NCI-H2171 treated with DMSO at 0.1 percent for 48 hours (cell line): ENCODE data around the gene CFAP65.

Experiments used
- DNase-seq: peaks from one replicate; lab custom pipeline; 2025; lab: John Stamatoyannopoulos, UW

The CFAP65 gene

DNA sequence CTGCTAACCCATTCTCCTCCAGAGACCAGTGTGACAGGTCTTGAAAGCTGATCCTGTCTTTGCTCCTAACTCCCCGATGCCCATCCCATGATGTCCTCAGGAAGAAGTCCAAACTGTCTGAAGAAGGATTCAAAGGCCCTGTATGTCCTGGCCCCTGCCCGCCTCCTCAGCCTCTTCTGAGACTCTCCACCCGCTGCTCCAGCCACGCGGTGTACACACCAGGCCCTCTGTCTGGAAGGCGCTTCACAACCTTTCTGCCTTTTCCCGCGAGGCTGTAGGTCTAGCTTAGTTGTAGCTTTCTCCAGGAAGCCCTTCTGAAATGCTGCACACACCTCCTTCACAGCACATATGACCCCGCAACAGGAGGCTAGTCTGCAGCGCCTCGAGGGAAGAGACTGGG, 24.6 kb downstream of the CFAP65 start:
- no peak for DNase-seq

DNA sequence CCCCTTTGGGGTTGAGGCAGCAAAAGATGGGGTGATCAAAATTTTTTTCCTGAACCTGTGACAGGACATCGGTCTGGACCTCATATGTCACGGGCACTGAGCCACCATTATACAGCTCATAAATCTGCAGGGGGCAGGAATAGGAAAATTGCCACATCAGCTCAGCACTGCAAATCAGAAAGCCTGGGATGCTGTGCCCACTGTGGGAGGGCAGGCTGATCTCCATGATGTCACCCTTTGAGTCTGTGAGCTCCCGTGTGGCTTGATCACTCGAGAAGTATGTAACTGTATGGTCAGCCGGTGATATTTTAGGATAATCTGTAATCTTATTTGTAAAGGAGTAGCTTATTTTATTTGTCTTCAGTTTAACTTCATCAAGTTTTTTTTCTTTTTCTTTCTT, 30.4 kb downstream of the CFAP65 start:
- DNase-seq, result no peak

DNA sequence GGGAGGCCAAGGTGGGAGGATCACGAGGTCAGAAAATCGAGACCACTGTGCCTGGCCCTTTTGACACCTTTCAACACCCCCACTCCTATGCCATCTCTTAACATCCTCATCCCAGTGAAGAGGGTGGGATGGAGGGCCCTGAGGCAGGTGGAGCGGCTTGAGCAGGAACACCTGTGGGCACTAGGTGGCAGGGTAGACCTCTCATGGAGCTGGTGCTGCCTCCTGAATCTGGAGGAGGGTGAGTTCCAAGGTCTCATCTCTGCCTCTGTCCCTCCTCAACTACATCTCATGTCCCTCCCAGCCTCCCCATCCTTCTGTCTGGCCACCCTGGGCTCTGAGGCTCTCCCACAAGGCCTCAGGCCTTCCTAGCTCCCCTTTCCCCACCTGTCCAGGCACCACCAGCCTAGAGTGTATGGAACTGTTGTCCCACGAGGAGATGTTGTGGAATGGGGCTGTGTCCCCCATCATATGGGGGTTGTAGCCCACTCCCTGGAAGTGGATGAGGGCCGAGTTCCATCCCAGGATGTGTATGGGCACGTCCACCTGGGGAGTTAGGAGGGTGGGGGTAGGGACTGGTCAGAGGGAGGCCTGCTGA, 31.1 kb downstream of the CFAP65 start:
- peak; percentile 34 for DNase-seq

DNA sequence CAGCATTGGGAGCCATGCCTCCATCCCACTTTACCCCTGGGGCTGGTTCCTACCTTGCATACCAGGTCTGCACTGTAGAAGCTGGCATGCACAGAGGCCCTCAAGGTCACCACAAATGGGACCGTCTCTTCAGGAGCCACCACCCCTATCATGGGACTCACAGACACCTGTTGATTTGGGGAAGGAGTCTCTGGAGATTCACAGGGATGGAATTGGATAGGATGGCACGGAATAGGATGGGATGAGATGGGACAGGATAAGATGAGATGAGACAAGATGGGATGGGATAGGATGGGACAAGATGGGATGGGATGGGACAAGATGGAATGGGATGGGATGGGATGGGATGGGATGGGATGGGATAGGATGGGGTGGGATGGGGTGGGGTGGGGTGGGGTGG, 32.0 kb downstream of the CFAP65 start:
- no peak for DNase-seq

DNA sequence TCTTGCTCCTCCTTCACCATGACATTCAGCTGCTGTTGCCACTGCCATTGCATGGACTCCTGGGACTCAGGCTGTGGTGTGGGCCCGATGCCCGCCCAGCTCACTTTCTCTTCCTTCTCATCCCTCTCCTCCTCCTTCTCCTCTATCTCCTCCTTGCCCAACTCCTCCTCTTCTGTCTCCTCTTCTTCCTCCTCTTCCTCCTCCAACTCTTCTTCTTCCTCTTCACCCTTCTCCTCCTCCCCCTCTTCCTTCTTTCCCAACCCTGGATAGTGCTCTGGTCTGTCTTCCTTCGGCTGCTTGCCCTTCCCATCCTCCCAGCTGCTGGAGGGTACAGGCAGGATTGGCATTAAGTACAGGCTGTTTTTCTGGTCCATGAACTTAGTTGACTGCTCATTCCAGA, 37.3 kb downstream of the CFAP65 start:
- DNase-seq, result no peak

DNA sequence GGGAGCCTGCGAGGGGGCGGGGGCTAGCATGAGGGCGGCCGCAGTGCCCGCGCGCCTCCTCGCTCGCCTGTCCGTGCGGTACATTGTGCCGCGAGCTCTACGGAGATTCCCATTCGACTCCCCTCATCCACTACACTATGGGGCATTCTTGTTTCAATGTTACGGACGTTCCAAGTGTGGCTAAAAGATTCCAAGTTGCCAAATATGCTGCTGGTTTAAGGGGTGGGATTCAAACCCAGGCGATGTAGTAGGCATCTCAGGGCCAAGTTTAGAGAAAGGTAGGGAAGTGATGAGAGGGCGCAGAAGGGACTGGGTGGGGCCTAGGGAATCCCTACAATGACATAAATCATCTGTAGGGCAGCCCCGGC, 38.1 kb downstream of the CFAP65 start:
- no peak for DNase-seq

DNA sequence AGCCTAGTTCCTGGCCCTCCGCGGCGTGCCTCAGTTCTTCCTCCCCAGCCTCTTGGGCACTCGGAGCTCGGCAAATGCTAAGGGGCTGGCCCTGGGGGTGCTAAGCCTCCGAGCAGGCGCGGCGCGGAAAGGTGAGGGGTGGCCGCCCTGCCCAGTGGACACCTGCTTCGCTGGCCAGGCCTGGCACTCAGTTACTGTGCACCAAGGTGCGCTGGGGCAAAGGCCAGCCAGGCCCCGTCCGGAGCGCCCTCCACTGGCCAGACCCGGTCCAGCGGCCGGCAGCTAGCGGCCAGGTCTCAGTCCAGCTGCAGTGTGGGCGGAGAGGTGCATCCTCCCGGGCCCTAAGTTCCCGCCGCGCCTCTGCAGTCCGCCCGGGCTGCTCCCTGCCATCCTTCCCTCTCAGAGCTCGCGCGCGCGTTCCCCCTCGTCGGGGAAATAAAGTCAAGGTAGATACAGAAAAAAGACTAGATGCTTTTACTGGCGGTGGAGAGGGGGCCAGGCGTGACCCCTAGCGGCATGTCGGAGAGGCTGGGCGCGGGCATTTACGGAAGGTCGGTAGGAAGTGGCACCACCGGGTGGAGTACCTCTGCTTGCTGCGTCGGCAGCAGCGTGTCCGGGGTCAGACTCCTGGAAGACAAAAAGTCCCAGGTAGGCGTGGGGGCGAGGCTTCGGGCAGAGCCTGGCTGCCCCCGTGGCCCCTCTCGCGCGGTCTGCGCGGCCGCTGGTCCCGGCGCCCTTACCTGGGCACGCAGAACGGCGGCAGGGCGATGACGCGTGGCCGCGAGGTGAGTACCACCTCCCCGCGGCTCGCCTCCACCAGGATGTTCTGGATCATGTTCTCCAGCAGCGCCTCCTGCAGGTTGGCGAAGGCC, 38.7 kb downstream of the CFAP65 start:
- peak; percentile 25 for DNase-seq

DNA sequence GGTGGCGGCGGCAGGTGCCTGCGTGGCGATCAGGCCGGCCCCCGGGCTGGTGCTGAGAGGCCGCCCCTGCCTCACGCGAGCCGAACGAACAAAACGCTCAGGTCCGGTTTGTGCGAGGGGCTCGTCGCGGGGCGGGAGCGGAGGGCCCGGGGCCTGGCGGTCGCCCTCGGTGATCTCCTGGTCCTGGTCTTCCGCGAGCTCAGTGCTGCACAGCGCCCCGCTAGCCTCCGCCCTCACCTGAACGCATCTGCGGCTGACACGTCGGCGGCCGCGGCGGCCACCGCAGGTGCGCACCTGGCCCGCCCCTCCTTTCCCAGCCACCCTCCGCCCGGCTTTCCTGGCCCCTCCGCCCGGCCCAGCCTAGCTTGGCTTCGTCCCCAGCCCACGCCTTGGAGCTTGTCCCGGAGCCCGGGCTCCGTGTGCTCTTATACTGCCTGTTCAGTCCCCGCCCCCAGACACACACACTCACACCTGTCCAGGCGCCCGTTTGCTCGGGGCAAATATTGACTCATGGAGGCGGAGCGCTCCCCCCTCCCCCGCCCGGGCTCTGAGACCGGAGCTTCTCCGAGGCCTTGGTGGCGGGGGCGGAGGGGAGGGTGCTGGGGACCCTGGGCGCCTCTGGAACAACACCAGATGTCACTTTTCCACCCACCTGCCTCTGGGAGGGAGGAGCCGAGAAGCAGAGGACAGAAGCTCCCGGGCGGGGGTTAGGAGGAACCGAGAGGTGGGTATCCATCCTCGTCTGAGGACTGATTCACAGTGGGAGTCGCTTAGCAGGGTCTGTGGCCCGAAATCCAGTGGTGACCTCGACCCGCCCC, 39.5 kb downstream of the CFAP65 start:
- DNase-seq, result peak; percentile 98

DNA sequence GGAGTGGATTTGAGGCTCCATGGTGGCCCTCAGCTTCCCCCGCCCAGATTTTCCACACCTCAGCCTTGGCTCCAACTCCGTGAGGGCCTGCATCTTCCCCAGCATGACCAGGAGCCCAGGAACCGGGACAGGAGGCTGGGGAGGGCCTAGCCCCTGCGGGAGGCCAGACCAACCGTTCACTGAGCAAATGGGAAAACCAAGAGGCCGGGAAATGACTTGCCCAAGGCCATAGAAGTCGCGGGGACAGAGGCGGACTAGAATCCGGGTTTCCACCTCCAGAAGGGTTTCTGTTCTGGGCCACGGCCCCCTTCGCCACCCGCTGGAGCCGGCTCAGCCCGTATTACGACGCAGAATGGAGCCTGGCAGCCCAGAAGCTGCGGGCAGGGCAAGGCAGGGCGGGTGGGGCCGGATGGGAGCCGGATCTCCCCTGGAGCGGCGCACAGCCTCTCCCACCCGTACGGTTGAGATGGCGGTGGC, 40.2 kb downstream of the CFAP65 start:
- DNase-seq, result no peak

DNA sequence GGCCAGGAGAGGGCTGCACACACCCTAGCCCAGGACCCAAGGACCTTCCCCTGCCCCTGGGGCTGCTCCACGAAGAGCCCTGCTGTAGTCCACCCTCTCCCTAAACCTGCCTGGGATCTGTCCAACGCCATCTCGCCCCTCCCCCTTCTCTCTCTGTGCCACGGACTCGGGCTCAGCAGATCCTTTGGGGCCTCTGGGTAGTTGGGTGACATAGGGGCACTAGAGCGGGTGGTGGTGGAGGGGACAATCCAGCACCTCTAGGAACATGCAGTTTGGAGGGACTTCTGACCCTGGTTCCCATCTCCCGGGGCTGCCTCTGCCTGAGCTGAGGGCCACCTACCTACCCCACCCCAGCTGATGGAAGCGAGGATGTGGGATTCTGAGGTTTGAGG, 40.8 kb downstream of the CFAP65 start:
- DNase-seq, result peak; percentile 43

DNA sequence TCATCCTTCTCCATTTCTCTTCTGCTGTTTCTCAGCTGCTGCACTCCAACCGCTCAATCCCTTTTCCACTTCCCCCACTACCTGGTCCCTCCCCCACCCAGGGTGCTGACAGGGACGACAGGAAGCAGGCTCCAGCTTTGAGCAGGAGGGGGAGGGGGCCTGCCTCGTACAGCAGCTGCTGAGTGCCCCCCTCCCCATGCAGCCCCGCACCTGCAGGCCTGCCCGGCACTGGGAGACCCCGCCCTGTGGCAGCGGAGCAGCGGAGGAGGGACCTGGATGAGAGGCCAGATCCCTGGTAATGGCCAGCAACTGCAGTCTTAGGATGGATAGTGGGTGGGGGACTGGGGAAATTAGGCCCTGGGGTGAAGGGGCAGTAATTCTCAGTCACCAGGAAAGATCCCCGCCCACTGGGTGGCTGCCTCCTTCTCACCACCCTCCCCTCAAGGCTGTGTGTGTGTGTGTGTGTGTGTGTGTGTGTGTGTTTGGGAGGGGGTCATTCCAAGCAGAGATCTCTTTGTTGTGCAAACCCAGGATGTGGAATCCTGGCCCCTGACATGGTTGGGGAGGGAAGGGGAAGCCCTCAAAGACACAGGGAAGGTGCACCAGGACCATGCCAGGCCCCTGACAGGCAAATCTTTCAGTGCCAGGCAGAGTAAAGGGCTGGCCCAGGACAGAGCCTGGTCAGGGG, 41.3 kb downstream of the CFAP65 start:
- peak; percentile 87 for DNase-seq

DNA sequence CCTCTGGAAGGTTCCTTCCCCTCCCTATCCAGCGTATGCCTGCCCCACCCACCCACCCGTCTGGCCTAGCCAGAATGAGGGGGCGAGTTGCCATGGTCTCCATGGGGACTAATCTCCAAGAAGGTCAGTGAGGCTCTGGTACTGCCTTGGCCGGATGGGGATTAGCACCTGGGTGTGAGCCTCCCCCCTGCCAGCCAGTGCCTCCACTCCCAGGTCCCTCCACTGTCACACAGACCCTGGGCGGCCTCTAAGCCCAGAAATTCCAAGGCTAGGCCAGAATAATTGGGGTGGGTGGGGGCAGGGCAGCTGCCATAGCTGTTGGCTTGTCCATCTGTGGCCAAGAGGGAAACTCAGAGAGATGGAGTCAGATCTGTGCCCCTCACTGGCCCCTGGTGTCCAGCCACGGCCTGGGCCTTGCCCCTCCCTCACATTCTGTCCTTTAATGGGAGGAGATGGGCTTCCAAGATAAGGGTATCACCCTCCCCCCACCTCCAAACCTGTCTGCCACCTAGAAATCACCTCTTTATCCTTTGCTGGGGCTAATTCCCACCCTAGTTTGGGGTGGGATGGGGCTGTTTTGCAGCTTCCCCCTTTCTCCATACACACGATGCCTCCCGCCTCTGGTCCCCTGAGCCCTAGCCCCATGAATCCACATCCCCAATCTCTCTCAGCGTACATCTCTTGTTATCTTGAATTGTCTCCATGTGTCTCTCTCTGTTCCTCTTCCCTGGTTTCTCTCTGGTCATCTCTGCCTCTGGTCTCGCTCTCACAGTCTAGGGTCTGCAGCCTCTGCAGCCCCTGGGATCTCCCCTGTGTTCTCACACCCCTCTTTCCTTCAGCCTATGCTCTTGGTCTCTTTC, 42.1 kb downstream of the CFAP65 start:
- DNase-seq, result no peak

DNA sequence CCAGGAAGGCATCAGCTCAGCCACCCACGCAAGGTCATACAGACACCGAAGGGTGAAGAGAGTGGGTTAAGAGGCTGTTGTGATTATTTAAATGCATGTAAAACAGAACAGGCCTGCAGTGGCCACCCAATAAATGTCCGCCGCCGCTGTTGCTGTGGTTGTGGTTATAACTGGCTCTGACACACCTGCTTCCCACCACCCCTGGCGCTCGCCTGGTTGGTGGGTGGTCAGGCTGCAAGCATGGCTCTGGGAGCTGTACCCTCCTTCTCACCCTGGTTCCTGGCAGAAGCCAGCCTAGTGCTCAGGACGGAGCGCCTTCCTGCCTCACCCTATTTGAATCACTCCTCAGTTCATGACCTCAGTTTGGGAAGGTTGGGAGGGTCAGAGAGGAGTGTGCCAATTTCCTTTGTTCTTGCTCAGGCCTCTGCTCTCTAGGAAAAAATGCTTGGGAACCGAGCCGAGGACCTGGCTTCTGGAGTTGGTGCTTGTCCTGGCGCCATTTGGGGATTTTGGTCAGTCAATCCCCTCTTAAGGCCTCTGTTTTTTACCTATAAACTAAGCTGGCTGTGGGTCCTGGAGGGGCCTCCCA, 42.8 kb downstream of the CFAP65 start:
- DNase-seq, result peak; percentile 12

DNA sequence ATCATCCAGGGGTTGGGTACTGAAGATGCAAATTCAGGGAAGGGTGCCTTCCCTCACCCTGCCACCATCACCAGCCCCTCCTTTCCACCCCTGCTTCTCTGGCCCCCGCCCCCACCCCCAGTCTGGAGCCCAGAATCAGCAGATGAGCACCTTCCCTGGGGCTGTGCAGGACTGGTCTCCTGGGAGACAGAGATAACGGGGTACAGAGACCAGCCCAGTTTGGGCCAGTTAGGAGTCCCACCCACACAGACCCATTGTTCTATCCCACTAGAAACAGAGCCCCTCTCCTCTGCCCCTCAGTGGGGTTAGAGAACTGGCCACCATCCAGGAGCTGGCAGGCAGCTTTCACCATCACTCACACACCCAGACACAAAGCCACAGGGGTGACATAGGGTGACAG, 43.6 kb downstream of the CFAP65 start:
- peak; percentile 67 for DNase-seq

DNA sequence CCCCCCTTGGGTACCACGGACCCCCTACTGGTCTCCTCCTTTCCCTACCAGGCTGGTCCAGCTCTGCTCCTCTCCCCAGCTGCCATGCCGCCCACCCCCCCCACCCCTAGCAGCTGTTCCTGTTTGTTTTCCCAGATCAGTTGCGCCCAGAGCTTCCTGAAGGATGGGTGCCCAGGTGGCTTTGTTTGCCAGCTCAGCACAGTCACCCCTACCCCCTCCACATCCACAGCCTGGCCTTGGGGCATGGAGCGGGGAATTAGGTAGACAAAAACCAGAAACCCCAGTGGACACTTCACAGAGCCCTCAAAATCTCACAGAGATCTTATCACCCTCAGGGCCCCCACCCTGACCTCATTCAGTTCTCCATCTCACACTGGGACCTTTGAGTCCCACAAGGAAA, 44.4 kb downstream of the CFAP65 start:
- peak; percentile 91 for DNase-seq

DNA sequence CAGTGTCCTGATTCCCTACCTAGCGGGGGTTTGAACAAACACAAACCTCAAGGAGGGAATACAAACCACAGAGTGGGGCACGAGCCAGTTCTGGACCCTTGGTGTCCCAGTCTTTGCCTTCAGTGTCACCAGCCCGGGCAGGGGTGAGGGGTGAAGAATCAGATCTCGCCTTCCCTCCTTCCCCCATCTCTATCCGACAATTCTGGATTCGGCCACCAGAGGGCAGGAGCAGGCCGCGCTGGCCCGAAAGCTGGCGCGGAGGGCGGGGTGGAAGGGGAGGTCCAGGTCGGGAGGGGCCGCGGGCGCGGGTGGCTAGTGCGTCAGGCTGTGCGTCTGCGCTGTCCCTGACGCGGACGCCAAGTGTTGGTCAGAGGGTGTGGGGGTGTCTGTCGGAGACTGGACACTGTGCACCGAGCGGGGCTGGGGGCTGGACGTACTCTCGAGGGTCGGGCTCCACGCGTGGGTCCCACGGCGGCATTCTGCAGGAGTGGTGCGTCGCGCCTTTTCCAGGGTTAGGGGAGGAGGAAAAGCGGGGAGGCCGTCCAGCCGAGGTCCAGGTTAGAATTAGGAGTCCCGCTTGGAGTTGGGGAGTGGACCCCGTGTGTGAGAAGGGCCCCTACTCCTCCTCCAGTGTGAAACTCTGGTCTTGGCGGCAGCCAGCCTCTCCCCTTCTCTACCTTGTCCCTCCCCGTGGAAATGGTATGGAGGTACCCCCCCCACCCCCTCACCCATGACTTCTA, 45.2 kb downstream of the CFAP65 start:
- DNase-seq, result peak; percentile 81

DNA sequence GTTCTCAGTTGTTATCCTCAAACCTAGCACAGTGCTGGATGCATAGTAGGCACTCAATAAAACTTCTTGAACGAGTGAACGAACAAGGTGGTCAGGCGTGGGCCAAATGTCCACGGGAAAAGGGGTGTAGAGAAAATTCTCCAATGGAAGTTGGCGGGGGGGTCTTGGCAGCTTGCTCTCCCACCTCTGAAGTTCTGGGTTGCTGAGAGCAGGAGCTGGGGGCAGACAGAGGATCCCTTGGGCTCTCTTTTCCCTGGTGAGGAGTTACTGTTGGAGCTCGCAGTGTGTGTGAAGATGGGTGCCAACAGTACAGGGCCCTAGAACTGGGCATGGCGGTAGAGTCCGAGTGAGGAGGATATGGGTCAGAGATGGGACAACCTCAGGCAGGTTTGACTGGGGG, 45.8 kb downstream of the CFAP65 start:
- DNase-seq, result no peak

DNA sequence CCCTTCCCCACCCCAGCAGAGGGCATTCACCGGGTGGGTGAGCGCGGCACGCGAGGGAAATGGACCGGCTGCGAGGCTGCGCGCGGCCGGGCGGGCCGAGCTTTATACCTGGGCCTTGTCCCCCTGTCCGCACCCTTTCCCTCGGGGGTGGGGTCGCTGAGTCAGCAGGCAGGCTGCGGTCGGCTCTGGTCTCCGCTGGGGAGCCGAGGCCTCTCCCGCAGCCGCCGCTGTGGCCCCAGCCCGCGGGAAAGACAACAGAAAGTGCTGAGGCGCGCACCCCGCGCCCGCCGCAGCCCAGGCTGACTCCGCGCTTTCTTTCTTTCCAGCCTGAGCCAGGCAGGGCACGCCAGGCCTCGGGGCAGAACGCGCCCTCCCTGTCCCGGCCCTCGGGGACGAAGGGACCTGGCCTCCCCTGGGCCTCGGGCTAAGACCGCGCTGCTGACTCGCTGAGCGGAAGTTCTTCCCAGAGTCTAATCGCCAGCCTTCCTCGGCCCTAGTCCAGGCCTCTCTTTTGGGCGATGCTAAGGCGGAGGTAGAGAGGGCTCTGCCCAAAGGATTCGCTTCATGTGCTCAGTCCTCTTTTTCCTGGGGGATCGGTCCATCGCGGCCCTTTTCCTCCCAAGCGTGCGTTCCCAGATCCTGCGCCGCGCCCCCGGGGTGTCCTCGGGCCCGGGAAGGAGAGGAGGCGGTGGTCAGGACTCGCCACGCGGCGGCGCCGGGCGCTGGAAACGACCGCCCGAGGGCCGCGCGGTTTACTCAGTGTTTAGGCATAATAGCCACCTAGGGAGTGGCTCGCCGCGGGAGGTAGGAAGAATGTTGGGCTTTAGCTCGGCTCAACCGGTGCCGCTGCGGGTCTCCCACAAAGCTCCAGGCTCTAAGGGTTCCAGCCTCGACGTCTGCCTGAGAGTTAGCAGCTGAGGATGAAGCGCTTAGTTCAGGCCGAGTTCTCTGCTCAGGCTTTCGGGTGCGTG, 47.7 kb downstream of the CFAP65 start, which contains the start of gene CRYBA2:
TSS of gene CRYBA2 (minus strand) at position 78 of the 971 bp plus-strand sequence. CDS start 246 bp downstream, outside the sequence.
- DNase-seq, result no peak
